ENCODE data around the gene MRAP2. TPM values are rescaled to one million over a fixed set of nuclear protein-coding genes. Genes with fewer than 3 reads are reported as not detected.

The MRAP2 gene
- total and polyA plus RNA-seq, 2 experiments from 2014 or later, result 8.7 to 20.6 TPM

DNA sequence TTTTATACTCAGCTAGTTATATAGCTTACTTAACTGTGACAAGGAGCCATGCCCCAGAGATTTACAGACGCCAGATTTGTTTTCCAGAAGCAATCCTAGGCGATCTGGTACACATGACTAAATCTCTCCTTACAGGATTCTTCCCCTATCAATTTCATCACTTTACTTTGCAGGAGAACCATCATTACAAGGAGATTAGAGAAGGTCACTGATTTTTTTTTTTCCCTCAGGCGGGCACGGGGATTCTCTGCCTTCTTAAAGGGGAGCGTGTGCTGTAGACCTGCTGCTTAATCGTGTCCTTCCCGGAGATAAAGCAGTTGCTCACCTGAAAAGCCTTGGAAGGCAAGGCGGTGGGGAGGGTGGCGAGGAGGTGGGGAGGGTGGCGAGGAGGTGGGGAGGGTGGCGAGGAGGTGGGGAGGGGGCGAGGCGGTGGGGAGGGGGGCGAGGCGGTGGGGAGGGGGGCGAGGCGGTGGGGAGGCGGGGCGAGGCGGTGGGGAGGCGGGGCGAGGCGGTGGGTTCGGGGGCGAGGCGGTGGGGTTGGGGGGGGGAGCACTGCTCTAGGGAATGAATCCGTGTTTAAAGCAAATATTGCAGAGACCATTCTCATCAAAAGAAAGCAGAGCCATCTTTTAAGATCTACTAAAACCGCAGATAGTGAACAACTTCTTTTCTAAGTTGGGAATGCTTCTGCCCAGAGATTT, 14.3 kb upstream of the MRAP2 start:
- TF ChIP-seq, protein P1, sequence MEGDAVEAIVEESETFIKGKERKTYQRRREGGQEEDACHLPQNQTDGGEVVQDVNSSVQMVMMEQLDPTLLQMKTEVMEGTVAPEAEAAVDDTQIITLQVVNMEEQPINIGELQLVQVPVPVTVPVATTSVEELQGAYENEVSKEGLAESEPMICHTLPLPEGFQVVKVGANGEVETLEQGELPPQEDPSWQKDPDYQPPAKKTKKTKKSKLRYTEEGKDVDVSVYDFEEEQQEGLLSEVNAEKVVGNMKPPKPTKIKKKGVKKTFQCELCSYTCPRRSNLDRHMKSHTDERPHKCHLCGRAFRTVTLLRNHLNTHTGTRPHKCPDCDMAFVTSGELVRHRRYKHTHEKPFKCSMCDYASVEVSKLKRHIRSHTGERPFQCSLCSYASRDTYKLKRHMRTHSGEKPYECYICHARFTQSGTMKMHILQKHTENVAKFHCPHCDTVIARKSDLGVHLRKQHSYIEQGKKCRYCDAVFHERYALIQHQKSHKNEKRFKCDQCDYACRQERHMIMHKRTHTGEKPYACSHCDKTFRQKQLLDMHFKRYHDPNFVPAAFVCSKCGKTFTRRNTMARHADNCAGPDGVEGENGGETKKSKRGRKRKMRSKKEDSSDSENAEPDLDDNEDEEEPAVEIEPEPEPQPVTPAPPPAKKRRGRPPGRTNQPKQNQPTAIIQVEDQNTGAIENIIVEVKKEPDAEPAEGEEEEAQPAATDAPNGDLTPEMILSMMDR (IDR thresholded peaks at IDR 0.05; ENCODE audit: low read depth, low read length), result no peak
- Histone ChIP-seq H3K9me3 (ENCODE audit: low read depth) (no peaks in the 10 kb centered on the region), H3K27ac (no peak overlapping the region), H3K4me3 (peak overlapping the region; percentile 15), H3K36me3 (no peaks in the 10 kb centered on the region), H3K27me3 (no peaks in the 10 kb centered on the region), H3K4me1 (ENCODE audit: low read depth) (no peaks in the 10 kb centered on the region)
- peak in 1 of 2 donors; percentile 3 for DNase-seq (ENCODE audit: low read depth in 1 of 2, low spot score in 1 of 2)

DNA sequence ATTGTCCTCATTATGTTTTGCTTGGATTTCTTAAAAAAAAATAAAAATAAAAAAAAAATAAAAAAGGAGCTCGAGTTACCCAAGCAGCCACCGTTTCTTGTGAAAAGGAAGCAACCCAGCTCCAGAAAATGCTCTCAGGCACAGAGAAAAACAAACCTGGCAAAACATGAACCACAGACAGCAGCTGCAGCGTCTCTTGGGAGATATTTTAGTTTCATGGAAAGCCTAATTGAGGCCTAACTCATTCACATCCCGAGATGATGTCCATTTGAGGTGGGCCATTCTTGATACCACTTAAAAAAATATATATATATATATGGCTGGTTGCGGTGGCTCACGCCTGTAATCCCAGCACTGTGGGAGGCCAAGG, 13.7 kb upstream of the MRAP2 start:
- H3K36me3 ChIP-seq, result no peaks in the 10 kb centered on the region
- no peaks in the 10 kb centered on the region for H3K27me3 ChIP-seq
- H3K27ac ChIP-seq, result no peak overlapping the region
- peak overlapping the region; percentile 15 for H3K4me3 ChIP-seq
- no peak for DNase-seq (ENCODE audit: low read depth in 1 of 2, low spot score in 1 of 2)
- no peaks in the 10 kb centered on the region for H3K4me1 ChIP-seq (ENCODE audit: low read depth)
- H3K9me3 ChIP-seq (ENCODE audit: low read depth), result no peaks in the 10 kb centered on the region
- TF ChIP-seq, protein P1 (IDR thresholded peaks at IDR 0.05; ENCODE audit: low read depth, low read length), result no peak

DNA sequence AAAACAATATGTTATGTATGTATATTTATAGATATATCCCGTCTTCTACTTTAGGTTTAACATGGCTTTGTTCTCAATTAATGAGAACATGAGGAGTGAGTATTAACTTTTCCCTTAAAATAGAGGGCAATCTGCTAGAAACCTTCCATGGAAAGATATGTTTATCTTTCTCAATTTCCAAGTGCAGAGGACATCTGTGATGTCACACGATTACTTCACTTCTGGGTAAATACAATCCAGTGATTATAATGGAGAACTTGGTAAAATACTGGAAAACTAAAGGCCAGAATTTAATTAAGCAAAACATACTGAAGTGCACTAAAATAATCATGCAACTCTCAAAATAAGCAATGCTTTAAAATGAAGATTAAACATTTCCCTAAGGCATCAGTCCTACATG, 11.9 kb upstream of the MRAP2 start:
- DNase-seq (ENCODE audit: low read depth in 1 of 2, low spot score in 1 of 2), result no peak
- H3K36me3 ChIP-seq, result no peaks in the 10 kb centered on the region
- no peak overlapping the region for H3K27ac ChIP-seq
- no peaks in the 10 kb centered on the region for H3K4me1 ChIP-seq (ENCODE audit: low read depth)
- TF ChIP-seq, protein P1 (IDR thresholded peaks at IDR 0.05; ENCODE audit: low read depth, low read length), result no peak
- no peak overlapping the region for H3K4me3 ChIP-seq
- no peaks in the 10 kb centered on the region for H3K27me3 ChIP-seq
- H3K9me3 ChIP-seq (ENCODE audit: low read depth), result no peaks in the 10 kb centered on the region

DNA sequence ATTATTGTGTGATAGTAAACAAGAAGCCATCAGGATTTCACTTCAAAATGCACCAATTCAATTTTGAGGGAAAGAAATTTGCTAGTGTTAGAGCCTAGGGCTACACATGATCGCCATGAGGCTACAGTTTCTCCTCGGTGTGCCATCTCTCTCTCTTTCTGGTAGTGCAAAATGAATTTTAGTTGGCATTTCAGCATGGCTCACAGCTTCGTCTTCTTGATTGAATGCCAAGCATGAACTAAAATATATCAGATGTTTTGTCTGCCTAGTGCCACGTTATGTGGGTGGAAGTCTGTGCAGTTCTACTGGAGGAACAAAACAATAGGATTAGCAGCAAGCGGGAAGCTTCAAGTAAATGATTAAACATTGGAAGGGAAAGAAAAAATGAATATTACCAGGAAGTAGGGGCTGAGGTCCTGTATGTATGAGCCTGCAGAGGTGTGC, 6.8 kb upstream of the MRAP2 start:
- TF ChIP-seq, protein P1 (IDR thresholded peaks at IDR 0.05; ENCODE audit: low read depth, low read length), result no peak
- Histone ChIP-seq H3K27ac (no peak overlapping the region), H3K4me1 (ENCODE audit: low read depth) (no peaks in the 10 kb centered on the region), H3K9me3 (ENCODE audit: low read depth) (no peaks in the 10 kb centered on the region), H3K4me3 (no peak overlapping the region), H3K27me3 (no peaks in the 10 kb centered on the region), H3K36me3 (no peaks in the 10 kb centered on the region)
- DNase-seq (ENCODE audit: low read depth in 1 of 2, low spot score in 1 of 2), result no peak

DNA sequence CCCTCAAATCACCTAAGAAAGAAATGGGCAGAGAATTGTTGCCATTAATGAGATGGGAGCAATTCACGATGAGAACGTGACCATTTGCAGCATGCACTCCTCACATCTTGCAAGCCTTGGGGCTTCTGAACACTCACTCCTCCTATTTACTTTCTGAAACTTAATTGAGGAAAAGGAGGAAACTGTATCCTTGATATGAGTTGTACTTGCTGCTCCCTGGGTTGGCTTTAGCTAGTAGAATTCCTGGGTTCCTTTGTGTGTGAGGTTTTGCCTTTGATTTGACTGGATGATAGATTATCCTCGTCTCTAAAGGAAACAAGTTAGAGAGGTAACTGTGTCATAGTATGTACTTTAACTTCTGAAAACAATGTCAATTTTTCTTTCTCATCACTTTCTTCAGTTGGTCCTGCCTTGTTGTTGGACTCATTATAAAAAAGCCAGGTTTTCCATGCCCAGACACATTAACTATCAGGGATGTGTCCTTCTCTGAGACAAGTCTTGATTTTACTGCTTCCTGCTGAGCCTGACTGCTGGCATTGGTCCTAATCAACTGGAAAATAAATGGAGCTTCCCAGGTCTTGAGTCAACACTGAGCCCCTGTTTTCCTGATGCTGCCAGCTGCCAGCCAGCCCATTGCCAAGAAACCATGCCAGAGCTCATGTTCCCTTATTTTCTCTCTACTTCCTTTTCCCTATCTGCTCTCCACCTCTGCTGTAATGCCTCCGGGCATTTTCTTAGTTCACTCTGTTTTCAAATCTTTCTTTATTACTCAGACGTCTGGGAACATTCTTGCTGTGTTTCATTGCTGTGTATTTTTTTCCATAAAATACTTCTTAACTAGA, 6.0 kb upstream of the MRAP2 start:
- Histone ChIP-seq H3K27me3 (no peaks in the 10 kb centered on the region), H3K27ac (no peak overlapping the region), H3K36me3 (no peaks in the 10 kb centered on the region), H3K9me3 (ENCODE audit: low read depth) (no peaks in the 10 kb centered on the region), H3K4me1 (ENCODE audit: low read depth) (no peaks in the 10 kb centered on the region), H3K4me3 (no peak overlapping the region)
- peak in 1 of 2 donors; percentile 30 for DNase-seq (ENCODE audit: low read depth in 1 of 2, low spot score in 1 of 2)
- TF ChIP-seq, protein P1 (IDR thresholded peaks at IDR 0.05; ENCODE audit: low read depth, low read length), result no peak

Data from cardiac muscle cell (in vitro differentiated cells and primary cell).